Gastroesophageal sphincter (tissue), 3 donors: Measurements from ENCODE around the gene SESN2.

Experiments
- EP300 ChIP-seq: sonication (generic); formaldehyde crosslinking; IDR thresholded peaks from one replicate; pipeline ENCODE4 v1.6.1; 2017; ENCODE audit warnings: antibody characterized with exemption, mild to moderate bottlenecking
- POLR2A ChIP-seq, 2 donors: fragments of 450-650 bp; IDR thresholded peaks; one replicate each; pipeline ENCODE4 v1.6.1; 2017; ENCODE audit warnings: antibody characterized with exemption in 2 of 2, mild to moderate bottlenecking in 2 of 2, moderate library complexity in 1 of 2
- TF ChIP-seq, protein P1 (sequence below), 4 experiments: fragments of 200-600 bp in 2 of 4; fragments of 450-650 bp in 2 of 4; sonication (generic) in 1 of 4; IDR thresholded peaks; one replicate each; pipeline ENCODE4 v1.5.1; 2017 to 2019; ENCODE audit warnings: antibody characterized with exemption in 4 of 4, mild to moderate bottlenecking in 2 of 4, moderate library complexity in 2 of 4

DNA sequence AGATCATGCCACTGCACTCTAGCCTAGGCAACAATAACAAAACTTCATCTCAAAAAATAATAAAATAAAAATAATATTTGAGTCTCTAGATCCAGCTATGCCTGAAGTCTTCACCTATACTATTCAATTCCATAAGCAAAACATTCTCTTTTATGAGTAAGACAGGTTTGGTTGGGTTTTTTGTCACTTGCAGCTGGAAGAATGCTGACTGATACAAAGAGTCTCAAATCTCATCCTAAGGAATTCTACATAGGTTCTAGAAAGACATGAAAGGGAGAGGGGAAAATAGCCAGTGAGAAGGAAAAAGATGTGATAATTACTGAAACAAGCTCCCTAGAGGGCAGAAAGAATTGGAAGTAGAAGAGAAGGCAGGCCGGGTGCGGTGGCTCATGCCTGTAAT, 39.1 kb downstream of the SESN2 start:
- TF ChIP-seq, protein P1, sequence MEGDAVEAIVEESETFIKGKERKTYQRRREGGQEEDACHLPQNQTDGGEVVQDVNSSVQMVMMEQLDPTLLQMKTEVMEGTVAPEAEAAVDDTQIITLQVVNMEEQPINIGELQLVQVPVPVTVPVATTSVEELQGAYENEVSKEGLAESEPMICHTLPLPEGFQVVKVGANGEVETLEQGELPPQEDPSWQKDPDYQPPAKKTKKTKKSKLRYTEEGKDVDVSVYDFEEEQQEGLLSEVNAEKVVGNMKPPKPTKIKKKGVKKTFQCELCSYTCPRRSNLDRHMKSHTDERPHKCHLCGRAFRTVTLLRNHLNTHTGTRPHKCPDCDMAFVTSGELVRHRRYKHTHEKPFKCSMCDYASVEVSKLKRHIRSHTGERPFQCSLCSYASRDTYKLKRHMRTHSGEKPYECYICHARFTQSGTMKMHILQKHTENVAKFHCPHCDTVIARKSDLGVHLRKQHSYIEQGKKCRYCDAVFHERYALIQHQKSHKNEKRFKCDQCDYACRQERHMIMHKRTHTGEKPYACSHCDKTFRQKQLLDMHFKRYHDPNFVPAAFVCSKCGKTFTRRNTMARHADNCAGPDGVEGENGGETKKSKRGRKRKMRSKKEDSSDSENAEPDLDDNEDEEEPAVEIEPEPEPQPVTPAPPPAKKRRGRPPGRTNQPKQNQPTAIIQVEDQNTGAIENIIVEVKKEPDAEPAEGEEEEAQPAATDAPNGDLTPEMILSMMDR (IDR thresholded peaks at IDR 0.05), result no peak
- TF ChIP-seq POLR2A (IDR thresholded peaks at IDR 0.05) (no peak), EP300 (no peak)
